ENCODE measurements around the gene C10orf53.

GRCh38 chr10:49649294-49649693 is 30.2 kb upstream of the C10orf53 start:
- TF ChIP-seq CTCF (conservative IDR thresholded peaks at IDR 0.05; ENCODE audit: low read length) (no peak), EZH2phosphoT487 (IDR thresholded peaks at IDR 0.05; ENCODE audit: borderline replicate concordance) (no peak)
